Heart right ventricle (tissue), 16 donors: ENCODE data around the gene AK2. TPM values are rescaled to one million over a fixed set of nuclear protein-coding genes. Genes with fewer than 3 reads are reported as not detected.
"Not testable (repeated sequence)": the region's sequence is repeated elsewhere in the genome, so short reads cannot be mapped to it uniquely, and the experiment has no call there.

ENCODE experiments used
- ATAC-seq, 8 donors: fragments of 200-7000 bp; cut with Tn5 transposase; one replicate each; pipeline ENCODE4 v1.9.1; 2020; ENCODE audit warnings: mild to moderate bottlenecking in 8 of 8, moderate library complexity in 8 of 8, moderate number of reproducible peaks in 1 of 8
- DNase-seq, 2 donors: peaks; one replicate each; pipeline ENCODE4 v3.0.0-alpha.2; 2020
- H3K27ac ChIP-seq, 10 donors: fragments of 200-600 bp; sonication (generic) in 2 of 10; one replicate each; pipeline versions ENCODE4 v1.5.0 to v1.8.0; 2020 to 2022; ENCODE audit warnings: mild to moderate bottlenecking in 3 of 10
- H3K27me3 ChIP-seq, 7 donors: fragments of 200-600 bp; one replicate each; pipeline ENCODE4 v1.8.0; 2021 to 2022; ENCODE audit warnings: mild to moderate bottlenecking in 2 of 7
- H3K36me3 ChIP-seq, 9 donors: fragments of 200-600 bp; sonication (generic) in 1 of 9; one replicate each; pipeline versions ENCODE4 v1.5.0 to v1.8.0; 2020 to 2022; ENCODE audit warnings: mild to moderate bottlenecking in 2 of 9
- H3K4me1 ChIP-seq, 9 donors: fragments of 200-600 bp; sonication (generic) in 1 of 9; one replicate each; pipeline versions ENCODE4 v1.5.0 to v1.8.0; 2020 to 2022; ENCODE audit warnings: mild to moderate bottlenecking in 4 of 9
- H3K4me3 ChIP-seq, 10 donors: fragments of 200-600 bp; sonication (generic) in 2 of 10; one replicate each; pipeline versions ENCODE4 v1.5.0 to v1.8.0; 2020 to 2022; ENCODE audit warnings: mild to moderate bottlenecking in 7 of 10, moderate library complexity in 2 of 10
- H3K9me3 ChIP-seq, 11 donors: fragments of 200-600 bp in 10 of 11; sonication (generic) in 2 of 11; one replicate each; pipeline versions ENCODE4 v1.5.0 to v1.8.0; 2013 to 2022; ENCODE audit warnings: mild to moderate bottlenecking in 2 of 11, control low read depth in 1 of 11, moderate library complexity in 1 of 11
- WGBS, 2 donors: extraction: QIAGEN DNeasy Blood & Tissue Kit; methylation state at CpG; one replicate each; pipeline ENCODE4 v1.1.7; 2013; ENCODE audit warnings: inconsistent platforms in 1 of 2; 5-methylcytosine and 5-hydroxymethylcytosine counted together
- intact Hi-C, 10 donors: fragments of 100-400 bp; cut with DNase I; formaldehyde crosslinking; loops; one replicate each; pipeline versions ENCODE4 v1.11.1 to v1.14.2; 2022
- polyA plus RNA-seq, 2 donors: library from polyadenylated mRNA; stranded (reverse); fragments of 200-250 nt; gene quantifications; one replicate each; pipeline ENCODE4 v1.2.3, GENCODE V29; 2013
- total RNA-seq, 10 donors: library from RNA; stranded (reverse); fragmentation: NEBNext Ultra II Directional in 3 of 10; extraction: Animal tissue kit (Norgen Biotek cat#: 25700) in 3 of 10; gene quantifications; one replicate each; pipeline versions ENCODE4 v1.2.1 to v1.2.4, GENCODE V29; 2021 to 2023
- TF ChIP-seq, protein P1 (sequence below), 9 donors: fragments of 200-600 bp; sonication (generic) in 2 of 9; IDR thresholded peaks; one replicate each; pipeline versions ENCODE4 v1.5.0 to v1.8.0; 2021 to 2022; ENCODE audit warnings: antibody characterized with exemption in 9 of 9, mild to moderate bottlenecking in 5 of 9, moderate library complexity in 1 of 9
- donor health status: Arrhythmogenic right ventricular cardiomyopathy.
- donor health status: ischemic (EF 13 %, LVEDD 7.1; RV severe dilation, severe dysfunction).
- donor health status: healthy with polysubstance abuse.
- donor health status: DM: no; HTN: yes; CAD: no.
- donor health status: DM: no; HTN: no; CAD: no.
- donor health status: ischemic (EF 25% LVEDD 6.9; RV normal size, moderate dysfunction).
- donor health status: ischemic (EF 25% LVEDD 5.7; RV mildly dilated, moderate dysfunction).
- donor health status: healthy.
- donor health status: DM: yes; HTN: yes; CAD: no.
- donor health status: Ischemic cardiomyopathy.
- donor health status: ischemic (EF 35%, LVEDD 5.7; RV mildly dilated, moderate dysfunction).
- donor health status: nonischemic (EF 11% LVEDD 7.7; RV severe dilation, severe dysfunction).
- donor health status: DM: yes; HTN: yes; CAD: no.
- donor health status: PGD.
- donor health status: ischemic (EF 29% LVEDD 5.4; RV normal size, mild dysfunction).
- donor health status: nonischemic (EF 23%, LVEDD 6.1; RV moderate dilation, normal function).

The AK2 gene
- total and polyA plus RNA-seq, 12 donors = 93.3 to 305 (median 118) TPM

DNA sequence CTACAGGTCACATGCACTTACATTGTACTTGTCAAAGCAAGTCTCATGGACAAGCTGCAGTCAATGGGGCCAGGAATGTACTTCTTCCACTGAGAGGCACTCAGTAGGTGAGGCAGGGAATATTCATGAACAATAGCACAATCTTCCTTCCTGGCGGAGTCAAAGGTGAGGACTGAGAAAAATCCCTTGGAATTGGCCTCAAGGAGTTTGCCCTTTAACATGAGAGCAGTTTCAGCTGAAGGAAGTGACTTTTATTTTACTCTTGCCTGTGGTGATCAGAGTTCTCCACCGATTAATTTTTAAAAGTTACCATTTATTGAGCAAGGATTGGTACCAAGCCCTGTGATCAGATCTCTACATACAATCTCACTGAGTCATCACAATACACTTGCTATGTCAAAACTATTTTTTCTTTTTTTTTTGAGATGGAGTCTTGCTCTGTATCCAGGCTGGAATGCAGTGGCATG lies 11.2 kb upstream of the AK2 start:
- Histone ChIP-seq H3K4me1 (peaks cover 0 to 37% (median 9%) of the 10 kb centered on the region in 9 donors), H3K27ac (no peak overlapping the region), H3K27me3 (no peaks in the 10 kb centered on the region), H3K9me3 (no peaks in the 10 kb centered on the region), H3K4me3 (no peak overlapping the region), H3K36me3 (no peaks in the 10 kb centered on the region)
- DNase-seq (no peak), ATAC-seq (no peak)
- intact Hi-C loops = loop anchor here in 2 of 10 donors (10.0 kb wide), 2 partner anchors 93 to 113 kb away; no protein-coding TSS in a partner anchor
- TF ChIP-seq, protein P1, sequence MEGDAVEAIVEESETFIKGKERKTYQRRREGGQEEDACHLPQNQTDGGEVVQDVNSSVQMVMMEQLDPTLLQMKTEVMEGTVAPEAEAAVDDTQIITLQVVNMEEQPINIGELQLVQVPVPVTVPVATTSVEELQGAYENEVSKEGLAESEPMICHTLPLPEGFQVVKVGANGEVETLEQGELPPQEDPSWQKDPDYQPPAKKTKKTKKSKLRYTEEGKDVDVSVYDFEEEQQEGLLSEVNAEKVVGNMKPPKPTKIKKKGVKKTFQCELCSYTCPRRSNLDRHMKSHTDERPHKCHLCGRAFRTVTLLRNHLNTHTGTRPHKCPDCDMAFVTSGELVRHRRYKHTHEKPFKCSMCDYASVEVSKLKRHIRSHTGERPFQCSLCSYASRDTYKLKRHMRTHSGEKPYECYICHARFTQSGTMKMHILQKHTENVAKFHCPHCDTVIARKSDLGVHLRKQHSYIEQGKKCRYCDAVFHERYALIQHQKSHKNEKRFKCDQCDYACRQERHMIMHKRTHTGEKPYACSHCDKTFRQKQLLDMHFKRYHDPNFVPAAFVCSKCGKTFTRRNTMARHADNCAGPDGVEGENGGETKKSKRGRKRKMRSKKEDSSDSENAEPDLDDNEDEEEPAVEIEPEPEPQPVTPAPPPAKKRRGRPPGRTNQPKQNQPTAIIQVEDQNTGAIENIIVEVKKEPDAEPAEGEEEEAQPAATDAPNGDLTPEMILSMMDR (IDR thresholded peaks at IDR 0.05) = no peak
- whole genome bisulfite sequencing, 2 donors = 90 to 93% methylated on average over 2 of the region's 2 CpGs

DNA sequence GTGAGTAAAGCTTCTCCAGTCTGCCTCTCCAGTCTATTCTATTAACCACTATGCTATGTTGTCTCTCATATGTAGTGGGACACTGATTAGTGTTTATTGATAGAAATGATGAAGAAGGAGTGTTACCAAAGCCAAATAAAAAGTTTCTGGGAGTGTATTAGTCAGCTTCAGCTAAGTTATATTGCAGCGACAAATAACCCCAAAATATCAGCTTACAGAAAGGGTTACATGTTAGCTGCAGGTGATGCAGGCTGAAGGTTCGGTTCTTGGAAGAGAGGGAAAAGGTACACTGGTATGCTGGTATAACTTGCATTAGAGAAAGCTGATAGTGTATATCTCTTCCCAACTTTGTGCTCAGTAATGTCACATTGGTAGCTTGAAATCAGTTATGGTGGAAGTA lies 10.6 kb upstream of the AK2 start:
- DNase-seq = no peak
- WGBS, 2 donors = 96% methylated on average over 2 of the region's 2 CpGs
- no peaks in the 10 kb centered on the region for H3K27me3 ChIP-seq
- no peaks in the 10 kb centered on the region for H3K36me3 ChIP-seq
- no peak overlapping the region for H3K4me3 ChIP-seq
- no peak overlapping the region for H3K27ac ChIP-seq
- TF ChIP-seq, protein P1 (IDR thresholded peaks at IDR 0.05) = no peak
- ATAC-seq = no peak
- intact Hi-C loops = loop anchor here in 2 of 10 donors (10.0 kb wide), 2 partner anchors 92 to 112 kb away; no protein-coding TSS in a partner anchor
- no peaks in the 10 kb centered on the region for H3K9me3 ChIP-seq
- H3K4me1 ChIP-seq = peaks cover 0 to 37% (median 9%) of the 10 kb centered on the region in 9 donors

DNA sequence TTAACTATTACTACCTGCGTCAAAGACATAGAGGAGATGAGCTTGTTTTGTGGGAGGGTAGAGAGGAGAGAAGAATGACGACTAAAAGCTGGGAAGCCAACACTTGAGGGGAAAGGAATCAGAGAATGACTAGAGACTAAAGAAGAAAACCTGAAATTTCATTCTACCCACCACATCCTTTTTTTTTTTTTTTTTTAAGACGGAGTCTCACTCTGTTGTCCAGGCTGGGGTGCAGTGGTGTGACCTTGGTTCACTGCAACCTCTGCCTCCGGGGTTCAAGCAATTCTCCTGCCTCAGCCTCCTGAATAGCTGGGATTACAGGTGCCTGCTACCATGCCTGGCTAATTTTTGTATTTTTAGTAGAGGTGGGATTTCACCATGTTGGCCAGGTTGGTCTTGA lies 9.6 kb upstream of the AK2 start:
- DNase-seq, H3K4me3 ChIP-seq, H3K36me3 ChIP-seq, H3K9me3 ChIP-seq, H3K27me3 ChIP-seq, ATAC-seq: not testable (repeated sequence)
- intact Hi-C loops = loop anchor here in 2 of 10 donors (10.0 kb wide), 2 partner anchors 91 to 111 kb away; no protein-coding TSS in a partner anchor
- H3K4me1 ChIP-seq = peaks cover 0 to 37% (median 9%) of the 10 kb centered on the region in 9 donors
- H3K27ac ChIP-seq = peak overlapping the region in 1 of 10 donors; percentile 60
- WGBS, 2 donors = 91 to 94% methylated on average over 4 of the region's 4 CpGs

DNA sequence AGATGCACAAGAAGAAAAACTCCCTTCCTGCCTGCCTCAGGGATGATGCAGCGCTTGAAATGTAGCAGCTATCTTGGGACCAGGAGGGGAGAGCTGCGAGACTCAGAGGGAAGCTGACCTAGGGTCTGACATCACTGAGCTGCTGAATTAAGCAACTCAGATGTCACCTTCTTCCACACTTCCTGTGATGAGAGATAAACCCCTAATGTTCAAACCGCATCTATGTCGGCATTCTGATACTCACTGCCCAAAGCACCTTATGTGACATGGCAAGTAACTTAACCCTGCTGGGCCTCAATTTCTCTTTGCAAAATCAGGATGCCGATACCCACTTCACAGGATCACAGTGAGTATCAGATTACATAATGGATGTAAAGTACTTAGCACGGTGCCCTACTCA lies 9.1 kb upstream of the AK2 start:
- Histone ChIP-seq H3K27me3 (no peaks in the 10 kb centered on the region), H3K27ac (peak overlapping the region in 1 of 10 donors; percentile 63), H3K9me3 (no peaks in the 10 kb centered on the region), H3K36me3 (no peaks in the 10 kb centered on the region), H3K4me3 (no peak overlapping the region), H3K4me1 (peaks cover 0 to 37% (median 9%) of the 10 kb centered on the region in 9 donors)
- TF ChIP-seq, protein P1 (IDR thresholded peaks at IDR 0.05) = no peak
- DNase-seq (no peak), ATAC-seq (no peak)
- WGBS, 2 donors = 54 to 55% methylated on average over 6 of the region's 6 CpGs
- intact Hi-C loops = loop anchor here in 2 of 10 donors (10.0 kb wide), 2 partner anchors 91 to 111 kb away; no protein-coding TSS in a partner anchor

DNA sequence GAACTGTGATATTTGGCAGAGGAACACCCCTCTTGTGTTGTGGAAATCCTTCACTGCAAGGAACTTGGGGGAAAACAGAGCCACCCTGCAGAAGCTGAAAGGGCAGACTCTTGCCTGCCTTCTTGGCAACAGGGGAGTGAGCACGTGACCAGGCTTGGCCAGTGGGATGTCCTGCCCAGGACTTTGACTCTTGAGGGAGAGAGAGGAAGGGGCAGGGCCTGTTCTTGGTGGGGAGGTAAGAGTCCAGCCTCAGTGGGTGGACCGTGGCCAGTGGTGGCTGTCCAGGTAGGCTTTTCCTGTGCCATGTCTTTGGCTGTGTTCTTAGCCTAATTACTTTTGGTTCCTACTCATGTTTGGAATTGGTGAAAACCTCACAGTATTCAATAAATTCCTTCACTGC lies 8.6 kb upstream of the AK2 start:
- no peak for DNase-seq
- H3K9me3 ChIP-seq = no peaks in the 10 kb centered on the region
- TF ChIP-seq, protein P1 (IDR thresholded peaks at IDR 0.05) = no peak
- H3K36me3 ChIP-seq = no peaks in the 10 kb centered on the region
- intact Hi-C loops = loop anchor here in 2 of 10 donors (10.0 kb wide), 2 partner anchors 90 to 110 kb away; no protein-coding TSS in a partner anchor
- WGBS, 2 donors = 45 to 57% methylated on average over 2 of the region's 2 CpGs
- ATAC-seq = peak in 1 of 8 donors; percentile 36
- no peaks in the 10 kb centered on the region for H3K27me3 ChIP-seq
- peaks cover 0 to 33% (median 8%) of the 10 kb centered on the region in 9 donors for H3K4me1 ChIP-seq
- peak overlapping the region in 1 of 10 donors; percentile 63 for H3K27ac ChIP-seq
- no peak overlapping the region for H3K4me3 ChIP-seq
